Activated CD4-positive, alpha-beta T cell treated with anti-CD3 and anti-CD28 coated beads, Interleukin-2, amount 50 U/mL, for 16 hours (primary cell): ENCODE measurements around the gene SLC5A4.
A peak's percentile ranks its signal among the peaks of the same experiment; 100 is the strongest.

Source experiments
- DNase-seq: peaks from one replicate; pipeline ENCODE4 v3.0.0-alpha.2; 2020

The SLC5A4 gene

GRCh38 chr22:32226326-32227104, 28.6 kb downstream of the SLC5A4 start:
- no peak for DNase-seq

- no peak for DNase-seq
Measured at GRCh38 chr22:32222991-32223390, 32.2 kb downstream of the SLC5A4 start.

GRCh38 chr22:32219026-32219425, 36.1 kb downstream of the SLC5A4 start:
- no peak for DNase-seq

GRCh38 chr22:32218470-32218869, 36.7 kb downstream of the SLC5A4 start:
- DNase-seq = no peak

- DNase-seq = no peak
Measured at GRCh38 chr22:32217465-32217864, 37.7 kb downstream of the SLC5A4 start.

- DNase-seq = no peak
Measured at GRCh38 chr22:32216911-32217310, 38.2 kb downstream of the SLC5A4 start.

- no peak for DNase-seq
Measured at GRCh38 chr22:32211011-32211410, 44.1 kb downstream of the SLC5A4 start.

- DNase-seq = no peak
Measured at GRCh38 chr22:32208681-32209080, 46.5 kb downstream of the SLC5A4 start.

GRCh38 chr22:32207971-32208480, 47.1 kb downstream of the SLC5A4 start:
- no peak for DNase-seq

- peak; percentile 51 for DNase-seq
Measured at GRCh38 chr22:32206774-32207758, 48.1 kb downstream of the SLC5A4 start.

- DNase-seq = no peak
Measured at GRCh38 chr22:32205974-32206773, 49.0 kb downstream of the SLC5A4 start.

GRCh38 chr22:32204856-32205722, 50.1 kb downstream of the SLC5A4 start, which contains the start of gene RFPL2:
Gene RFPL2 (minus strand): TSS chr22:32205073. CDS start chr22:32202451, 2,622 bp downstream.
- DNase-seq = peak; percentile 31

GRCh38 chr22:32204040-32204855, 50.9 kb downstream of the SLC5A4 start:
- no peak for DNase-seq

GRCh38 chr22:32203181-32204039, 51.7 kb downstream of the SLC5A4 start:
- no peak for DNase-seq

- peak; percentile 38 for DNase-seq
Measured at GRCh38 chr22:32202539-32203180, 52.5 kb downstream of the SLC5A4 start.

- no peak for DNase-seq
Measured at GRCh38 chr22:32202161-32202538, 53.0 kb downstream of the SLC5A4 start.

- peak; percentile 16 for DNase-seq
Measured at GRCh38 chr22:32200752-32201151, 54.4 kb downstream of the SLC5A4 start.

- DNase-seq = no peak
Measured at GRCh38 chr22:32199961-32200360, 55.2 kb downstream of the SLC5A4 start.

GRCh38 chr22:32199341-32199740, 55.8 kb downstream of the SLC5A4 start:
- no peak for DNase-seq
